Peyer's patch (tissue), 4 donors: ENCODE measurements around the gene FBXO7. TPM values are rescaled to one million over a fixed set of nuclear protein-coding genes. Genes with fewer than 3 reads are reported as not detected.

Source experiments
- DNase-seq, 3 donors: peaks; one replicate each; pipeline ENCODE4 v3.0.0-alpha.2; 2017 to 2019
- H3K27ac ChIP-seq, 4 donors: fragments of 200-600 bp; sonication (generic); one replicate each; pipeline ENCODE4 v1.5.1; 2016 to 2019
- H3K27me3 ChIP-seq, 2 donors: fragments of 200-600 bp; sonication (generic); one replicate each; pipeline ENCODE4 v1.5.1; 2019
- H3K36me3 ChIP-seq, 3 donors: fragments of 200-600 bp; sonication (generic); one replicate each; pipeline ENCODE4 v1.5.1; 2016 to 2019
- H3K4me1 ChIP-seq, 4 donors: fragments of 200-600 bp; sonication (generic); one replicate each; pipeline ENCODE4 v1.5.1; 2016 to 2019
- H3K4me3 ChIP-seq, 4 donors: fragments of 200-600 bp; sonication (generic); 1 replicate in 3 of 4; 2 replicates in 1 of 4; pipeline ENCODE4 v1.5.1; 2016 to 2019; ENCODE audit warnings: mild to moderate bottlenecking in 1 of 4
- H3K9me3 ChIP-seq, 4 donors: fragments of 200-600 bp; sonication (generic); one replicate each; pipeline ENCODE4 v1.5.1; 2016 to 2019; ENCODE audit warnings: mild to moderate bottlenecking in 1 of 4
- POLR2A ChIP-seq, 2 donors: fragments of 450-650 bp; IDR thresholded peaks; one replicate each; pipeline ENCODE4 v1.5.1; 2017; ENCODE audit warnings: antibody characterized with exemption in 2 of 2, mild to moderate bottlenecking in 2 of 2, moderate library complexity in 2 of 2
- total RNA-seq, 4 donors: library from RNA; depleted of rRNA; stranded (reverse); fragments of >200 nt; gene quantifications; one replicate each; pipeline ENCODE4 v1.1.0, GENCODE V29; 2016
- TF ChIP-seq, protein P1 (sequence below), 6 experiments: fragments of 450-650 bp in 4 of 6; fragments of 200-600 bp in 2 of 6; sonication (generic) in 1 of 6; IDR thresholded peaks; one replicate each; pipeline ENCODE4 v1.5.1; 2017 to 2019; ENCODE audit warnings: antibody characterized with exemption in 6 of 6, mild to moderate bottlenecking in 3 of 6, moderate library complexity in 1 of 6

The FBXO7 gene
- total RNA-seq, 4 donors from 2014 or later = 61.1 to 98.3 (median 80.9) TPM

- Histone ChIP-seq H3K36me3 (no peaks in the 10 kb centered on the region), H3K4me1 (peaks cover 0 to 13% (median 0%) of the 10 kb centered on the region in 4 donors), H3K27ac (no peak overlapping the region), H3K27me3 (no peaks in the 10 kb centered on the region), H3K4me3 (no peak overlapping the region), H3K9me3 (no peaks in the 10 kb centered on the region)
- no peak for DNase-seq
- no peak for TF ChIP-seq POLR2A (IDR thresholded peaks at IDR 0.05)
- TF ChIP-seq, protein P1, sequence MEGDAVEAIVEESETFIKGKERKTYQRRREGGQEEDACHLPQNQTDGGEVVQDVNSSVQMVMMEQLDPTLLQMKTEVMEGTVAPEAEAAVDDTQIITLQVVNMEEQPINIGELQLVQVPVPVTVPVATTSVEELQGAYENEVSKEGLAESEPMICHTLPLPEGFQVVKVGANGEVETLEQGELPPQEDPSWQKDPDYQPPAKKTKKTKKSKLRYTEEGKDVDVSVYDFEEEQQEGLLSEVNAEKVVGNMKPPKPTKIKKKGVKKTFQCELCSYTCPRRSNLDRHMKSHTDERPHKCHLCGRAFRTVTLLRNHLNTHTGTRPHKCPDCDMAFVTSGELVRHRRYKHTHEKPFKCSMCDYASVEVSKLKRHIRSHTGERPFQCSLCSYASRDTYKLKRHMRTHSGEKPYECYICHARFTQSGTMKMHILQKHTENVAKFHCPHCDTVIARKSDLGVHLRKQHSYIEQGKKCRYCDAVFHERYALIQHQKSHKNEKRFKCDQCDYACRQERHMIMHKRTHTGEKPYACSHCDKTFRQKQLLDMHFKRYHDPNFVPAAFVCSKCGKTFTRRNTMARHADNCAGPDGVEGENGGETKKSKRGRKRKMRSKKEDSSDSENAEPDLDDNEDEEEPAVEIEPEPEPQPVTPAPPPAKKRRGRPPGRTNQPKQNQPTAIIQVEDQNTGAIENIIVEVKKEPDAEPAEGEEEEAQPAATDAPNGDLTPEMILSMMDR (IDR thresholded peaks at IDR 0.05) = no peak
Measured at GRCh38 chr22:32536352-32536751, 61.7 kb downstream of the FBXO7 start.

GRCh38 chr22:32538521-32538920 lies 63.9 kb downstream of the FBXO7 start:
- Histone ChIP-seq H3K4me3 (no peak overlapping the region), H3K36me3 (no peaks in the 10 kb centered on the region), H3K9me3 (no peaks in the 10 kb centered on the region), H3K27ac (no peak overlapping the region), H3K27me3 (no peaks in the 10 kb centered on the region), H3K4me1 (no peaks in the 10 kb centered on the region)
- TF ChIP-seq, protein P1 (IDR thresholded peaks at IDR 0.05) = no peak
- DNase-seq = no peak

- H3K4me3 ChIP-seq = no peak overlapping the region
- H3K4me1 ChIP-seq = no peaks in the 10 kb centered on the region
- DNase-seq = peak in 1 of 3 donors; percentile 41
- no peak overlapping the region for H3K27ac ChIP-seq
- H3K27me3 ChIP-seq = no peaks in the 10 kb centered on the region
- no peaks in the 10 kb centered on the region for H3K9me3 ChIP-seq
- no peaks in the 10 kb centered on the region for H3K36me3 ChIP-seq
- no peak for TF ChIP-seq POLR2A (IDR thresholded peaks at IDR 0.05)
- TF ChIP-seq, protein P1 (IDR thresholded peaks at IDR 0.05) = no peak
Measured at GRCh38 chr22:32539631-32540421, 65.2 kb downstream of the FBXO7 start.

- Histone ChIP-seq H3K9me3 (no peaks in the 10 kb centered on the region), H3K36me3 (no peaks in the 10 kb centered on the region), H3K4me3 (no peak overlapping the region), H3K27ac (no peak overlapping the region), H3K27me3 (no peaks in the 10 kb centered on the region), H3K4me1 (no peaks in the 10 kb centered on the region)
- DNase-seq = peak in 1 of 3 donors; percentile 18
- TF ChIP-seq, protein P1 (IDR thresholded peaks at IDR 0.05) = no peak
- TF ChIP-seq POLR2A (IDR thresholded peaks at IDR 0.05) = no peak
Measured at GRCh38 chr22:32541481-32541880, 66.9 kb downstream of the FBXO7 start.

GRCh38 chr22:32542066-32542676 lies 67.6 kb downstream of the FBXO7 start:
- Histone ChIP-seq H3K4me3 (no peak overlapping the region), H3K27ac (peak overlapping the region in 1 of 4 donors; percentile 38)

More at GRCh38 chr22:32542066-32542676, 67.6 kb downstream of the FBXO7 start:
- H3K9me3 ChIP-seq = no peaks in the 10 kb centered on the region
- no peaks in the 10 kb centered on the region for H3K4me1 ChIP-seq
- no peaks in the 10 kb centered on the region for H3K27me3 ChIP-seq
- H3K36me3 ChIP-seq = no peaks in the 10 kb centered on the region
- peak in 1 of 3 donors; percentile 37 for DNase-seq
- TF ChIP-seq, protein P1 (IDR thresholded peaks at IDR 0.05) = no peak
- no peak for TF ChIP-seq POLR2A (IDR thresholded peaks at IDR 0.05)
